SK-MEL-5 (cell line): ENCODE measurements around the gene GART. TPM values are rescaled to one million over a fixed set of nuclear protein-coding genes. Genes with fewer than 3 reads are reported as not detected.

Source experiments
- DNase-seq: peaks from one replicate; pipeline ENCODE4 v3.0.0-alpha.2; 2016; ENCODE audit warnings: low read depth, low spot score
- in situ Hi-C: cut with HindIII; loops from 2 replicates; pipeline ENCODE4 v1.10.0; 2016; ENCODE audit warnings: low sequenced_read_pairs, high pct_unique_total_duplicates, low pct_unique_long_range_greater_than_20kb
- total RNA-seq: library from RNA; depleted of rRNA; stranded (reverse); fragments of >200 nt; shearing (Covaris generic); gene quantifications from 2 replicates; pipeline ENCODE4 v1.2.3, GENCODE V29; 2014

The GART gene
- total RNA-seq, 1 experiment from 2014 or later: 95.7 TPM

DNA sequence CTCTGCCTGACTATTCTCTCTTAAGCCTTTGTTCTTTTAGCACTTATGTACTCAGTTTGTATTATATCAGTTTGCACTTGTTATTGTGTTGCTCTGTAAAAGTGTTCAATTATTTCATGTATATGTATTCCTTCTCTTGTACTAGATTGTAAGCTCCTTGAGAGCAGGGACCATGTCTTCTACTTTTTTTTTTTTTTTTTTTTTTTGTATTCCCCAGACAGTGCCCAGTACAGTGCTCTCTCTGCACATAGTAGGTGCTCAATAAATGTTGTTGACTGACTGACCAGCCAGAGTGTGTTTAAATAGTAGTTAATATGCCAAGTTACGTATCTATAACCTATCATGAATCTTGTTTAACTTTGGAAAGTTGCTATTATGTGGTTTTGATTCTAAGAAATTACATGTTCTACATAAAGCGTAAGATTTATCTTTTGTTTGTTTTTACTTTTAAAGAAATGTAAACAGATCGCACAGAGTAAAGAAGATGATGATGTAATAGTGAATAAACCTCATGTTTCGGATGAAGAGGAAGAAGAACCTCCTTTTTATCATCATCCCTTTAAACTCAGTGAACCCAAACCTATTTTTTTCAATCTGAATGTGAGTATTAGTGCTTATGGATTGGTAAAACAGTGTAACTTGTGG lies 17.0 kb upstream of the GART start:
- no peak for DNase-seq
- in situ Hi-C loops: no loop called here

DNA sequence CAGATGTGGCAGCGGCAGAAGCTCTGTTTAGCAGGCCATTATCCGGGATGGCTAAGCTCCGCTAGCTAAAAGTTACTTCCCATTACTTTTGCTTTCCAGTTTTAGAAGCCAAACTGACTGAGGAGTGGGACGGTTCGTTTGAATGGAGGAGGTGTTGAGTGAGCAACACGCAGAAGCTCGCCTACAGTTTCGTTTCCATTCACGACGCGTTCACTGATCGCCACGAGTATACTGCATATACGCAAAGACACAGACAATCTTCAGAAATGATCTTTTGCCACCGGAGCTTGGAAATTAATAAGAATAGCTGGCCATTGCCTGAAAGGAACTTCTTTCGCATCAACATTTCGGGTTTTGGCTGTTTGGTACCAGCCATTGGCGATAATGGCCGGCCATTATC lies 15.5 kb upstream of the GART start:
- DNase-seq: no peak
- in situ Hi-C loops: no loop called here

DNA sequence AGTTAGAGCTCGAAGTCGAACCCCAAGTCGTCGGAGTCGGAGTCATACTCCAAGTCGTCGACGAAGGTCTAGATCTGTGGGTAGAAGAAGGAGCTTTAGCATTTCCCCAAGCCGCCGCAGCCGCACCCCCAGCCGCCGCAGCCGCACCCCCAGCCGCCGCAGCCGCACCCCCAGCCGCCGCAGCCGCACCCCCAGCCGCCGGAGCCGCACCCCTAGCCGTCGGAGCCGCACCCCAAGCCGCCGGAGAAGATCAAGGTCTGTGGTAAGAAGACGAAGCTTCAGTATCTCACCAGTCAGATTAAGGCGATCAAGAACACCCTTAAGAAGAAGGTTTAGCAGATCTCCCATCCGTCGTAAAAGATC lies 13.0 kb upstream of the GART start:
- DNase-seq: no peak
- in situ Hi-C loops: no loop called here

DNA sequence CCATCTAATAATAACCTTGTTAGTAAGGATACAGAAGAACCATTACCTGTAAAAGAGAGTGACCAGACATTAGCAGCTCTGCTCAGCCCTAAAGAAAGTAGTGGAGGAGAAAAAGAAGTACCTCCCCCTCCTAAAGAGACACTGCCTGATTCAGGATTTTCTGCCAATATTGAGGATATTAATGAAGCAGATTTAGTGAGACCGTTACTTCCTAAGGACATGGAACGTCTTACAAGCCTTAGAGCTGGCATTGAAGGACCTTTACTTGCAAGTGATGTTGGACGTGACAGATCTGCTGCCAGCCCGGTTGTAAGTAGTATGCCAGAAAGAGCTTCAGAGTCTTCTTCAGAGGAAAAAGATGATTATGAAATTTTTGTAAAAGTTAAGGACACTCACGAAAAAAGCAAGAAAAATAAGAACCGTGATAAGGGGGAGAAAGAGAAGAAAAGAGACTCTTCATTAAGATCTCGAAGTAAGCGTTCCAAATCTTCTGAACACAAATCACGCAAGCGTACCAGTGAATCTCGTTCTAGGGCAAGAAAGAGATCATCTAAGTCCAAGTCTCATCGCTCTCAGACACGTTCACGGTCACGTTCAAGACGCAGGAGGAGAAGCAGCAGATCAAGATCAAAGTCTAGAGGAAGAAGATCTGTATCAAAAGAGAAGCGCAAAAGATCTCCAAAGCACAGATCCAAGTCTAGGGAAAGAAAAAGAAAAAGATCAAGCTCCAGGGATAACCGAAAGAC lies 12.5 kb upstream of the GART start:
- no peak for DNase-seq
- in situ Hi-C loops: no loop called here

DNA sequence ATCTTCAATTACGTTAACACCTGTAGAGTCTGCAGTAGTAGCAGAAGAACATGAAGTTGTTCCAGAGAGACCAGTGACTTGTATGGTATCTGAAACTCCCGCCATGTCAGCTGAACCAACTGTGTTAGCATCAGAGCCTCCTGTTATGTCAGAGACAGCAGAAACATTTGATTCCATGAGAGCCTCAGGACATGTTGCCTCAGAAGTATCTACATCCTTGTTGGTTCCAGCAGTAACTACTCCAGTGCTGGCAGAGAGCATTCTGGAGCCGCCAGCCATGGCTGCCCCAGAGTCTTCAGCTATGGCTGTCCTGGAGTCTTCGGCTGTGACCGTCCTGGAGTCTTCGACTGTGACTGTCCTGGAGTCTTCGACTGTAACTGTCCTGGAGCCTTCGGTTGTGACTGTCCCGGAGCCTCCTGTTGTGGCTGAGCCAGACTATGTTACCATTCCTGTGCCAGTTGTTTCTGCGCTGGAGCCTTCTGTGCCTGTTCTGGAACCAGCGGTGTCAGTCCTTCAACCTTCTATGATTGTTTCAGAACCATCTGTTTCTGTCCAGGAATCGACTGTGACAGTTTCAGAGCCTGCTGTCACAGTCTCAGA lies 11.2 kb upstream of the GART start:
- DNase-seq: no peak
- in situ Hi-C loops: no loop called here

DNA sequence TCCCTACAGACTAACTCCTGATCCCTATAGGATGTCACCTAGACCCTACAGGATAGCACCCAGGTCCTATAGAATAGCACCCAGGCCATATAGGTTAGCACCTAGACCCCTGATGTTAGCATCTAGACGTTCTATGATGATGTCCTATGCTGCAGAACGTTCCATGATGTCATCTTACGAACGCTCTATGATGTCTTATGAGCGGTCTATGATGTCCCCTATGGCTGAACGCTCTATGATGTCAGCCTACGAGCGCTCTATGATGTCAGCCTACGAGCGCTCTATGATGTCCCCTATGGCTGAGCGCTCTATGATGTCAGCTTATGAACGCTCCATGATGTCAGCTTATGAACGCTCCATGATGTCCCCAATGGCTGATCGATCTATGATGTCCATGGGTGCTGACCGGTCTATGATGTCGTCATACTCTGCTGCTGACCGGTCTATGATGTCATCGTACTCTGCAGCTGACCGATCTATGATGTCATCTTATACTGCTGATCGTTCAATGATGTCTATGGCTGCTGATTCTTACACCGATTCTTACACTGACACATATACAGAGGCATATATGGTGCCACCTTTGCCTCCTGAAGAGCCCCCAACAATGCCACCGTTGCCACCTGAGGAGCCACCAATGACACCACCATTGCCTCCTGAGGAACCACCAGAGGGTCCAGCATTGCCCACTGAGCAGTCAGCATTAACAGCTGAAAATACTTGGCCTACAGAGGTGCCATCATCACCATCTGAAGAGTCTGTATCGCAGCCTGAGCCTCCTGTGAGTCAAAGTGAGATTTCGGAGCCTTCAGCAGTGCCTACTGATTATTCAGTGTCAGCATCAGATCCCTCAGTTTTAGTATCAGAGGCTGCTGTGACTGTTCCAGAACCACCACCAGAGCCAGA lies 10.4 kb upstream of the GART start:
- in situ Hi-C loops: no loop called here
- no peak for DNase-seq

DNA sequence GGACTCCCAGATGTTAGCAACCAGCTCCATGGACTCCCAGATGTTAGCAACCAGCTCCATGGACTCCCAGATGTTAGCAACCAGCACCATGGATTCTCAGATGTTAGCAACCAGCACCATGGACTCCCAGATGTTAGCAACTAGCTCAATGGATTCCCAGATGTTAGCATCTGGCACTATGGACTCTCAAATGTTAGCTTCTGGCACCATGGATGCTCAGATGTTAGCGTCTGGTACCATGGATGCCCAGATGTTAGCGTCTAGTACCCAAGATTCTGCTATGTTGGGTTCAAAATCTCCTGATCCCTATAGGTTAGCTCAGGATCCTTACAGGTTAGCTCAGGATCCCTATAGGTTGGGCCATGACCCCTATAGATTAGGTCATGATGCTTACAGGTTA lies 9.7 kb upstream of the GART start:
- DNase-seq: no peak
- in situ Hi-C loops: no loop called here

DNA sequence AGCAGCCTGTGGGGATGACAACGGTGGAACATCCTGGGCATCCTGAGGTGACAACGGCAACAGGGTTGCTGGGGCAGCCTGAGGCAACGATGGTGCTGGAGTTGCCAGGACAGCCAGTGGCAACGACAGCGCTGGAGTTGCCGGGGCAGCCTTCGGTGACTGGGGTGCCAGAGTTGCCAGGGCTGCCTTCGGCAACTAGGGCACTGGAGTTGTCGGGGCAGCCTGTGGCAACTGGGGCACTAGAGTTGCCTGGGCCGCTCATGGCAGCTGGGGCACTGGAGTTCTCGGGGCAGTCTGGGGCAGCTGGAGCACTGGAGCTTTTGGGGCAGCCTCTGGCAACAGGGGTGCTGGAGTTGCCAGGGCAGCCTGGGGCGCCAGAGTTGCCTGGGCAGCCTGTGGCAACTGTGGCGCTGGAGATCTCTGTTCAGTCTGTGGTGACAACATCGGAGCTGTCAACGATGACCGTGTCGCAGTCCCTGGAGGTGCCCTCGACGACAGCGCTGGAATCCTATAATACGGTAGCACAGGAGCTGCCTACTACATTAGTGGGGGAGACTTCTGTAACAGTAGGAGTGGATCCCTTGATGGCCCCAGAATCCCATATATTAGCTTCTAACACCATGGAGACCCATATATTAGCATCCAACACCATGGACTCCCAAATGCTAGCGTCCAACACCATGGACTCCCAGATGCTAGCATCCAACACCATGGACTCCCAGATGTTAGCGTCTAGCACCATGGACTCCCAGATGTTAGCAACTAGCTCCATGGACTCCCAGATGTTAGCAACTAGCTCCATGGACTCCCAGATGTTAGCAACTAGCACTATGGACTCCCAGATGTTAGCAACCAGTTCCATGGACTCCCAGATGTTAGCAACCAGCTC lies 9.1 kb upstream of the GART start:
- in situ Hi-C loops: no loop called here
- DNase-seq: no peak

DNA sequence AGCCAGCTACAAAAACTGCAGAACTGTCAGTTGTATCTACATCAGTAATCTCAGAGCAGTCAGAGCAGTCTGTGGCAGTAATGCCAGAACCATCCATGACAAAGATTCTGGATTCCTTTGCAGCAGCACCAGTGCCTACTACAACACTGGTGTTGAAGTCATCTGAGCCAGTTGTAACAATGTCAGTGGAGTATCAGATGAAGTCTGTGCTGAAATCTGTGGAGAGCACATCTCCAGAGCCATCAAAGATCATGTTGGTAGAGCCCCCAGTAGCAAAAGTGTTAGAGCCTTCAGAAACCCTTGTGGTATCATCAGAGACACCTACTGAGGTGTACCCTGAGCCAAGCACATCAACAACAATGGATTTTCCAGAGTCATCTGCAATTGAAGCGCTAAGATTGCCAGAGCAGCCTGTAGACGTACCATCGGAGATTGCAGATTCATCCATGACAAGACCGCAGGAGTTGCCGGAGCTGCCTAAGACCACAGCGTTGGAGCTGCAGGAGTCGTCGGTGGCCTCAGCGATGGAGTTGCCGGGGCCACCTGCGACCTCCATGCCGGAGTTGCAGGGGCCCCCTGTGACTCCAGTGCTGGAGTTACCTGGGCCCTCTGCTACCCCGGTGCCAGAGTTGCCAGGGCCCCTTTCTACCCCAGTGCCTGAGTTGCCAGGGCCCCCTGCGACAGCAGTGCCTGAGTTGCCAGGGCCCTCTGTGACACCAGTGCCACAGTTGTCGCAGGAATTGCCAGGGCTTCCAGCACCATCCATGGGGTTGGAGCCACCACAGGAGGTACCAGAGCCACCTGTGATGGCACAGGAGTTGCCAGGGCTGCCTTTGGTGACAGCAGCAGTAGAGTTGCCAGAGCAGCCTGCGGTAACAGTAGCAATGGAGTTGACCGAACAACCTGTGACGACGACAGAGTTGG lies 8.2 kb upstream of the GART start:
- no peak for DNase-seq
- in situ Hi-C loops: no loop called here

DNA sequence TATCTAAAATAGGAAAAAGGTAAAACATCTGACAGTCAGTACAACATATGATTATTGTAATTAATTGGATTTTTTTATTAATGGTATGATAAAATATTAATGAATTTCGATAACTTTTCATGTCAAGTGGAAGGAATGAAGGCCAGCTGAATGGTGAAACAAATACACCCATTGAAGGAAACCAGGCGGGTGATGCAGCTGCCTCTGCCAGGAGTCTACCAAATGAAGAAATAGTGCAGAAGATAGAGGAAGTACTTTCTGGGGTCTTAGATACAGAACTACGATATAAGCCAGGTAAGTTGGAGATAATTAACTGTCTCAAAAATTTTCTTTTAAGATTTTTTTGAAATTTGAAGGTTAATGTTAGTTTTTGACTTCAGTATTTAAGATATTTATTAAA lies 4.2 kb upstream of the GART start:
- DNase-seq: no peak
- in situ Hi-C loops: no loop called here

DNA sequence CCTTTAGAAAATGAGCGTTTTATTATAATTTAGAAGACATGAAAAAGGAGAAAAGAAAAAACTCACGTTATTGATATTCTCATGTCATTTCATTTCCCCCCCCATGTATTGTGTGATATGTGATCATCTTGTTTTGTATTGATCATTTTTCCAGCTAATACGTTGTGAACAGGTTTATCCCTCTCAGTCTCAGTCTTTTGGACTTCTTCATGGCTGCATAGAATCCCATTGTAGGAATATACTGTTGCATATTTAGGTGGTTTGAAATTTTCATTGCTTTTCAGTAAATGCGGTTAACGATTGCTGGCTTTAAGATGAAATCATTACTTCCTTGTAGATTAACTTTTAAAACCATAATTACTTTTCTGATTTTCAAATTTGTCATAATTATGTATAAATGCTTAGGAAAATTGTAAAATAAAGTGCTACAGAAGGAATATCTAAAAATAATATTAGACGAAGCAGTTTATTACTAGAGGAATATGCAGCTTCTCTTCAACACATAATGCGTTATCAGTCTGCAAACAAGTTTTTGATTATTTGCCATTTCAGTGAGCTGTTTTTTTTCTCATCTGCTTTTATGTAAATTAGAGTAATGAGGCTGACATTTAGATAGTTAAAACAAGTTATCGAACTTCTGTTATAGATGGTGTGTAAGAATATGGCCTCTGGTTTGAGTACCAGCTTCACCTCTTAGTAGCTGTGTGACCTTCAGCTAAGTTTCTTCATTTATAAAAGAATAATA lies 2.7 kb upstream of the GART start:
- in situ Hi-C loops: no loop called here

DNA sequence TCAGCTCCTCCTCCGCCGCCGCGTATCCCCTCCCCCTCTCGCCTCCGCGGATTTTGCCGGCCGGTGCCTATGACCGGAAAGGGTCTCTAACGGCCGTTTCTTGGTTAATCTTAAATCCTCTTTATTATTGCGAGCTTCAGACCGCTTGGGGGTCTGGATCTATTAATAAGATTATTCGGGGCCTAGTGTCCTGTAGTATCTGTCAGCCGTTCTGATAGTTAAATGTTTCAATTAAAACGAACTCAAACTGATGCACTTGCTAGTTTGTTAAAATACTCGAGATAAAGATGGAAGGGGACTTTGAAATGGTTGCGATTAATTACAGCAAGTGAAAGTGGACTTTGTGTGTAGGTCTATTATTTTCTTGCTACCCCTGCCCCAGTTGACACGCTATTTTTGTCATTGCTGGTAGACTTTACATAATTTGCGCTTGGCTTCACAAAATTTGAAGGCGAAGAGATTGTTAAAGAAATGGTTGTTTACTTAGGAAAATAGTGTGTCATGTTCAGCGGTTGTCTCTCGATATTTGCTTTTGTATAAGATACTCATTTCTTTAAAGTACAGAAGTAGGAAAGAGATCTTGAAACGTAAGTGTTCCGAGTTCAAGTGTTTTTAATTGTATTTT lies 1.7 kb upstream of the GART start:
- in situ Hi-C loops: no loop called here
- DNase-seq: peak; percentile 68

More for the DNA sequence above, 2.7 kb upstream of the GART start:
- DNase-seq: no peak

DNA sequence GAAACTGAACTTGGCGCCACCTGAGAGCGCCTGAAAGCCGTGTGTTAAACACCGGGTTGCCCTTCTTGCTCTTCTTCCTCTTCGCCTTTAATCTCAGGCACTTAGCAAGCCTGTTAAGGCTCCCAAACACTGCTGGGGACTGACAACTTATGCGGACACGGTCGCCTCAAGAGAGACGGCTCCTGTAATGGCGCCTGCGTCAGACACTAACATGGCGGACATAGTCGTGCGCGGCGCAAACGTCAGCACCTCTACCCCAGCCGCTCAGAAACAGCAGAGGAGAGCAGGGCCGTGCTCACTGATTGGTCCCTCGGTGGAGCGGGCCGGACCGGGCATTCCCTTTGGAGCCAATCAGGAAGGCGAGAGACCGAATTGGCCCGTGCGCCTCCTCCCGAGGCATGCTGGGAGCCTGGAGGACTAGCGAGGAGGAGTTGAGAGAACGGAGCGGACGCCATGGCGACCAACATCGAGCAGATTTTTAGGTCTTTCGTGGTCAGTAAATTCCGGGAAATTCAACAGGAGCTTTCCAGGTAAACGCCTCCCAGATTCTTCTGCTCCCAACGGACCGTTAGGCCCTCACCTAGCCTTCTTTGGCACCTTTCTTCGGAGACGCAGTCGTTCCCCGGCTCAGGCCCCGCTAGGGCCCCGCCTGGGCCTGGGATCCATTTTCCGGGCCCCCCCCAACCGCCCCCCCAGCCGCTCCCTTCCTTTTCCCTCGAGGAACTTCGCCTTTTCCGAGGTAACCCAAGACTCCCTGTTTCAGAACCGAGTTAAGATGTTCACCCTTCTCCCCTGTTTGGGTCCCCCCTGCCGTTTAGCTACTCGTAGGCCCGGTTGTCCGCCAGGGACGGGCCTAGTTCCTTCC lies 955 bp upstream of the GART start, which contains the start of gene SON:
Gene SON, plus strand, starts transcription at position 399 of the 865 bp plus-strand sequence. Its CDS starts 55 bp downstream, at position 454.
- in situ Hi-C loops: no loop called here

DNA sequence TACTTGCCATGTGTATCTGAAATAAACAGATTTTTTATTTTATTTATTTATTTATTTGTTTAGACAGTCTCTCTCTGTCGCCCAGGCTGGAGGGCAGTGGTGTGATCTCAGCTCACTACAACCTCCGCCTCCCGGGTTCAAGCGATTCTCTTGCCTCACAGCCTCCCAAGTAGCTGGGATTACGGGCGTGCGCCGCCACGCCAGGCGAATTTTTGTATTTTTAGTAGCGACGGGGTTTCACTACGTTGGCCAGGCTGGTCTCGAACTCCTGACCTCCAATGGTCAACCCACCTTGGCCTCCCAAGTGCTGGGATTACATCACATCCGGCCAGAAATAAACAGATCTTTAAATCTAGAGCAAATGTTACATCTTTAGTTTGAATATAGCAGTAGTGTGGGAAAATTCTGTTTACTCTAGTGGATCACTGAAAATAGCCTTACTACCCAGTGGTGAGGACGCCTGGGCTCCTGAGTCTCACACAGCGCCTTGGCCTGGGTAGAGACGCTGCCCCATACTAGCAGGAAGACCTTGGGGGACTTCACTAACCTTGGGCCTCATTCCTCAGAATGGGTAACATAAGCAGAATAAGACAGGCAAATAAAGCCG lies 709 bp downstream of the GART start:
- in situ Hi-C loops: no loop called here
- peak; percentile 26 for DNase-seq

More for the DNA sequence above, 955 bp upstream of the GART start, which contains the start of gene SON:
- DNase-seq: peak; percentile 99
